Measurements from ENCODE around the gene DIAPH2.

Gene DIAPH2

GRCh38 chrX:97238632-97239031 lies 554.0 kb downstream of the DIAPH2 start:
- no peak for TF ChIP-seq CTCF (conservative IDR thresholded peaks at IDR 0.05; ENCODE audit: low read depth)

GRCh38 chrX:97252111-97252510 lies 567.5 kb downstream of the DIAPH2 start:
- no peak overlapping the region for H3K27ac ChIP-seq
- ChIA-PET POLR2A (ENCODE audit: low non-redundant PET) (no interaction called here), CTCF (no interaction called here)
- TF ChIP-seq CTCF (conservative IDR thresholded peaks at IDR 0.05; ENCODE audit: low read depth): no peak
- DNase-seq (ENCODE audit: low spot score): no peak

More at GRCh38 chrX:97238632-97239031, 554.0 kb downstream of the DIAPH2 start:
- H3K27ac ChIP-seq: no peak overlapping the region
- ChIA-PET CTCF (no interaction called here), POLR2A (ENCODE audit: low non-redundant PET) (no interaction called here)
- DNase-seq (ENCODE audit: low spot score): peak; percentile 13

DNA sequence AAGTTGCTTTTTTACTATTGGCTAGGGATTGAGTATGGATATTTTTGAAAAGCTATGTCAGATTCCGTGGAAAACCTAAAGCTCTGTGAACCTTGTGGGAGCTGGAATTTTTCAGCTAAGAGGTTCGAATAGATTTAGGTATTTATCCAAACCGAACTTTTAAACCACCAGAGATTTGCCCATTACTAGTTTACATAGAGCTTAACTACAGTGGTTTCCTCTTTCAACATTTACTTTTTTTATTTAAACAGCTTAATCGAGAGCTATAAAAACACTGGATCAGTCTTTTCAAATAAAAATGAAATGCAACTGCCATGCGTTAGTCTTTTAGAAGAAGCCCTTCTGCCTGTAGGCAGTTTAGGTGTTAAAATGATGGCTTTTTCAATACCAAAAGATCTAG lies 576.0 kb downstream of the DIAPH2 start:
- ChIA-PET POLR2A (ENCODE audit: low non-redundant PET) (no interaction called here), CTCF (no interaction called here)
- no peak for TF ChIP-seq CTCF (conservative IDR thresholded peaks at IDR 0.05; ENCODE audit: low read depth)
- H3K27ac ChIP-seq: no peak overlapping the region
- no peak for DNase-seq (ENCODE audit: low spot score)

GRCh38 chrX:97266406-97267121 lies 581.9 kb downstream of the DIAPH2 start:
- CTCF ChIA-PET: no interaction called here
- no peak for DNase-seq (ENCODE audit: low spot score)
- POLR2A ChIA-PET (ENCODE audit: low non-redundant PET): no interaction called here
- TF ChIP-seq CTCF (conservative IDR thresholded peaks at IDR 0.05; ENCODE audit: low read depth): no peak
- H3K27ac ChIP-seq: no peak overlapping the region

GRCh38 chrX:97267396-97268181 lies 582.9 kb downstream of the DIAPH2 start:
- H3K27ac ChIP-seq: no peak overlapping the region
- CTCF ChIA-PET: no interaction called here
- no peak for TF ChIP-seq CTCF (conservative IDR thresholded peaks at IDR 0.05; ENCODE audit: low read depth)
- POLR2A ChIA-PET (ENCODE audit: low non-redundant PET): no interaction called here
- DNase-seq (ENCODE audit: low spot score): no peak

DNA sequence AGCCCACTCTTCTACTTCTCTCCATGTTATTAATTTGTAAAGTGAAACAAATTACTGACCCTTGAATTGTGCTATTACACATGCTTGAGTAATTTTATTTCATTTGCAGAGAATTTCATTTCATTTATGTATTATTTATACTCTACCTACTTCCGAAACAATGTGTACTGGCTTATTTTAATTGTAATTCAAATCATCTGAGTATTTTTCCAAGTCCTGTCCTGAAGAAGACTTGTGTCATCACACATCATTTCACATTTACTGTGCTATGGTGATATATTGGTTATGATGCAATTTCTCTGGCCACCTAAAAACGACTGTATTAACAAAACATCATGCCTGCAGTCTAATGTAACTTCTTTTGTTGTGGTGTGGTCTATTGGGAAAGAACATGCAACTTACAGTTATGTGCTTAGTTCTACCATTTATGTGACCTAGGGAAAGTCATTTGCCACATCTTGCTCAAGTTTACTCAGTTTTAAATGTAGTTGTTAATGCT lies 583.6 kb downstream of the DIAPH2 start:
- DNase-seq (ENCODE audit: low spot score): no peak
- no peak for TF ChIP-seq CTCF (conservative IDR thresholded peaks at IDR 0.05; ENCODE audit: low read depth)
- CTCF ChIA-PET: no interaction called here
- POLR2A ChIA-PET (ENCODE audit: low non-redundant PET): no interaction called here
- no peak overlapping the region for H3K27ac ChIP-seq
